ENCODE measurements around the gene EYS. TPM values are rescaled to one million over a fixed set of nuclear protein-coding genes. Genes with fewer than 3 reads are reported as not detected.

EYS gene
- polyA plus RNA-seq, 2 of the 4 experiments (the other 2 are of a cell fraction), result 0.03 to 0.06 TPM

GRCh38 chr6:63743691-63744090, 1963.3 kb downstream of the EYS start:
- ATAC-seq (no peak), DNase-seq (ENCODE audit: low read depth in 1 of 2, low spot score in 1 of 2) (no peak), FAIRE-seq (no peak)
- TF ChIP-seq POLR2AphosphoS2 (conservative IDR thresholded peaks at IDR 0.05; ENCODE audit: low read length) (no peak), POLR2A (IDR thresholded peaks at IDR 0.05; ENCODE audit: low read length) (no peak), TP53 (CRISPR knock-in tag; IDR thresholded peaks at IDR 0.05) (no peak)
- Histone ChIP-seq H3K4me3 (no peak overlapping the region), H3K4me2 (no peak overlapping the region), H3K27ac (no peak overlapping the region), H3K9me3 (no peaks in the 10 kb centered on the region), H3K4me1 (peaks cover 5% of the 10 kb centered on the region; the same call in 1 of the 3 replicates)
- POLR2A ChIA-PET, result no interaction called here
- CTCF ChIA-PET, result interaction anchor here (0.6 kb wide), 1 partner anchor 345 kb away, joined by 4 read pairs; no protein-coding TSS in a partner anchor

DNA sequence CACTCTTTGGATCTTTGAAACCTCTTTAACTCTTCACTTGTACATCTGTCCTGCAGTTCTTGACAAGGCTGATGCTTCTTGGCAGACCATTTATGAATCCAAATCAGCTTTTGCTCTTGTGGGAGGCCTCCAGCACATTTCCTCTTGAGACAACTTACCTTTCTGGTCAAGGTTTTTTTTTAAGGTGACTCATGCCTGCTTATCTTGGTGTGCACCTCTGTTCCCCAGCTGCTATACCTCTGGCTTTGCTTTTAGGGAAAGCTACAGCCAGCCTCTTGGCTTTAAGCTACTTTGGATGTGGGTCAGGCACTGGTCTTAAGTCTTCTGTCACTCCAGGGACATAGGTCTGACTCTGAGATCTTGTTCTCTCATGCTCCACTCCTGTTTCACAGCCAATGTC, 1965.0 kb downstream of the EYS start:
- no peak overlapping the region for H3K27ac ChIP-seq
- CTCF ChIA-PET, result no interaction called here
- POLR2A ChIA-PET, result no interaction called here
- FAIRE-seq (no peak), ATAC-seq (no peak), DNase-seq (ENCODE audit: low read depth in 1 of 2, low spot score in 1 of 2) (no peak)
- H3K9me3 ChIP-seq, result no peaks in the 10 kb centered on the region
- TF ChIP-seq PHF8 (IDR thresholded peaks at IDR 0.05; ENCODE audit: borderline replicate concordance, low read depth) (no peak), SMC3 (IDR thresholded peaks at IDR 0.05) (no peak), CEBPB (IDR thresholded peaks at IDR 0.05) (no peak), JUN (IDR thresholded peaks at IDR 0.05) (no peak), FOSB (CRISPR knock-in tag; IDR thresholded peaks at IDR 0.05) (no peak), RARB (CRISPR knock-in tag; IDR thresholded peaks at IDR 0.05) (no peak), CHD2 (IDR thresholded peaks at IDR 0.05; ENCODE audit: low read length, partially characterized antibody) (no peak), ESRRA (IDR thresholded peaks at IDR 0.05; ENCODE audit: borderline replicate concordance, low read length) (no peak), RNF2 (IDR thresholded peaks at IDR 0.05; ENCODE audit: borderline replicate concordance, low read depth) (no peak), TFCP2L1 (CRISPR knock-in tag; IDR thresholded peaks at IDR 0.05) (no peak), ZNF302 (CRISPR knock-in tag; IDR thresholded peaks at IDR 0.05) (no peak)
- TF ChIP-seq, protein P1, sequence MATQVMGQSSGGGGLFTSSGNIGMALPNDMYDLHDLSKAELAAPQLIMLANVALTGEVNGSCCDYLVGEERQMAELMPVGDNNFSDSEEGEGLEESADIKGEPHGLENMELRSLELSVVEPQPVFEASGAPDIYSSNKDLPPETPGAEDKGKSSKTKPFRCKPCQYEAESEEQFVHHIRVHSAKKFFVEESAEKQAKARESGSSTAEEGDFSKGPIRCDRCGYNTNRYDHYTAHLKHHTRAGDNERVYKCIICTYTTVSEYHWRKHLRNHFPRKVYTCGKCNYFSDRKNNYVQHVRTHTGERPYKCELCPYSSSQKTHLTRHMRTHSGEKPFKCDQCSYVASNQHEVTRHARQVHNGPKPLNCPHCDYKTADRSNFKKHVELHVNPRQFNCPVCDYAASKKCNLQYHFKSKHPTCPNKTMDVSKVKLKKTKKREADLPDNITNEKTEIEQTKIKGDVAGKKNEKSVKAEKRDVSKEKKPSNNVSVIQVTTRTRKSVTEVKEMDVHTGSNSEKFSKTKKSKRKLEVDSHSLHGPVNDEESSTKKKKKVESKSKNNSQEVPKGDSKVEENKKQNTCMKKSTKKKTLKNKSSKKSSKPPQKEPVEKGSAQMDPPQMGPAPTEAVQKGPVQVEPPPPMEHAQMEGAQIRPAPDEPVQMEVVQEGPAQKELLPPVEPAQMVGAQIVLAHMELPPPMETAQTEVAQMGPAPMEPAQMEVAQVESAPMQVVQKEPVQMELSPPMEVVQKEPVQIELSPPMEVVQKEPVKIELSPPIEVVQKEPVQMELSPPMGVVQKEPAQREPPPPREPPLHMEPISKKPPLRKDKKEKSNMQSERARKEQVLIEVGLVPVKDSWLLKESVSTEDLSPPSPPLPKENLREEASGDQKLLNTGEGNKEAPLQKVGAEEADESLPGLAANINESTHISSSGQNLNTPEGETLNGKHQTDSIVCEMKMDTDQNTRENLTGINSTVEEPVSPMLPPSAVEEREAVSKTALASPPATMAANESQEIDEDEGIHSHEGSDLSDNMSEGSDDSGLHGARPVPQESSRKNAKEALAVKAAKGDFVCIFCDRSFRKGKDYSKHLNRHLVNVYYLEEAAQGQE (IDR thresholded peaks at IDR 0.05), result no peak
- TF ChIP-seq, protein P2, sequence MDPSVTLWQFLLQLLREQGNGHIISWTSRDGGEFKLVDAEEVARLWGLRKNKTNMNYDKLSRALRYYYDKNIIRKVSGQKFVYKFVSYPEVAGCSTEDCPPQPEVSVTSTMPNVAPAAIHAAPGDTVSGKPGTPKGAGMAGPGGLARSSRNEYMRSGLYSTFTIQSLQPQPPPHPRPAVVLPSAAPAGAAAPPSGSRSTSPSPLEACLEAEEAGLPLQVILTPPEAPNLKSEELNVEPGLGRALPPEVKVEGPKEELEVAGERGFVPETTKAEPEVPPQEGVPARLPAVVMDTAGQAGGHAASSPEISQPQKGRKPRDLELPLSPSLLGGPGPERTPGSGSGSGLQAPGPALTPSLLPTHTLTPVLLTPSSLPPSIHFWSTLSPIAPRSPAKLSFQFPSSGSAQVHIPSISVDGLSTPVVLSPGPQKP (IDR thresholded peaks at IDR 0.05; ENCODE audit: low read depth, low read length), result no peak
- H3K4me3 ChIP-seq, result no peak overlapping the region
- peaks cover 5% of the 10 kb centered on the region; the same call in 1 of the 3 replicates for H3K4me1 ChIP-seq
- H3K4me2 ChIP-seq, result no peak overlapping the region

DNA sequence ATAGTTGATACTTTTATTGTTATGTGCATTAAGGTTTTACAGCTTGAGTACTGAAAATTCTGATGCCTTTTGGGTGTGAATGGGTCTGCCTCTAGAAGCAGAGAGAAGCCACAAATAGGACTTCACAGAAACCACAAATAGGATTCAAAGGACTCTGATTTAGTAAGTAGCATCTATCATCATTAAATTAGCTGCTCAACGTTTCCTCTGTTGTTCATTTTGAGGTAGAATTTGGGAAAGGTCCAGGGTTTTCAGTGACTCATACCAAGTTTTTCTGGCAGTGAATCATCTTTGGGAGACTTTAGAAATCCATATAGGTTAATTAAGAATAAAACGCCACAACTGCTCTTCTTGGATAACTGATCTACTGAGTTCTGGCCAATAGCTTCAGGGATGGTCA, 1966.3 kb downstream of the EYS start:
- Histone ChIP-seq H3K4me3 (no peak overlapping the region), H3K9me3 (no peaks in the 10 kb centered on the region), H3K4me1 (peaks cover 5% of the 10 kb centered on the region; the same call in 1 of the 3 replicates), H3K4me2 (no peak overlapping the region), H3K27ac (no peak overlapping the region)
- ATAC-seq (no peak), DNase-seq (ENCODE audit: low read depth in 1 of 2, low spot score in 1 of 2) (no peak), FAIRE-seq (no peak)
- WGBS (ENCODE audit: missing lambda C conversion rate), result 13% methylated on average over 2 of the region's 2 CpGs
- TF ChIP-seq ESRRA (IDR thresholded peaks at IDR 0.05; ENCODE audit: borderline replicate concordance, low read length) (no peak), RARB (CRISPR knock-in tag; IDR thresholded peaks at IDR 0.05) (no peak), NR3C1 (IDR thresholded peaks at IDR 0.05) (no peak)
- TF ChIP-seq, protein P3, sequence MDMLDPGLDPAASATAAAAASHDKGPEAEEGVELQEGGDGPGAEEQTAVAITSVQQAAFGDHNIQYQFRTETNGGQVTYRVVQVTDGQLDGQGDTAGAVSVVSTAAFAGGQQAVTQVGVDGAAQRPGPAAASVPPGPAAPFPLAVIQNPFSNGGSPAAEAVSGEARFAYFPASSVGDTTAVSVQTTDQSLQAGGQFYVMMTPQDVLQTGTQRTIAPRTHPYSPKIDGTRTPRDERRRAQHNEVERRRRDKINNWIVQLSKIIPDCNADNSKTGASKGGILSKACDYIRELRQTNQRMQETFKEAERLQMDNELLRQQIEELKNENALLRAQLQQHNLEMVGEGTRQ (IDR thresholded peaks at IDR 0.05), result no peak
- ChIA-PET CTCF (no interaction called here), POLR2A (no interaction called here)

Data from A549 (cell line).